ENCODE measurements around the gene LSS. TPM values are rescaled to one million over a fixed set of nuclear protein-coding genes. Genes with fewer than 3 reads are reported as not detected.

LSS gene
- total and polyA plus RNA-seq, 2 donors (not counting 3 experiments of a cell fraction or from before 2014, with no cell fraction given): 120 to 141 TPM

DNA sequence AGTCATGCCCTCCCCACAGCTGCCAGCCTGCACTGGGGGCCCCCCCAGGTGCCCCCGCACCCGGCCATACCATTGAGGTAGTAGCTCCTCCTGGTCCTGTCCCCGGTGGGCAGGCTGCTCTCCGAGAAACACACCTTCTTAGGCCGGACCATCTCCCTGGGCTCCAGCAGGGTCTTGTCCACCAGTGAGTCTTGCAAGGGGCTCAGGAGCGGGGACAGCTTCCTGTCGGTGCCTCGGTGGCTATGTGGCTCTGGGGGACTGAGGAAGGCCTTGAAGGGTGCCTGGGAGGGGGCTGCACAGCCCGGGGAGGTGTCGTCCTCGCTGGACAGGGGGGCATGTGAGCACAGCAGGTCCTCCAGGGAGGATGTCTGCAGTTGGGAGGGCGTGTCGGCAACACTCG, 60.3 kb downstream of the LSS start:
- intact Hi-C loops (cut with micrococcal nuclease): no loop called here
- no peak for TF ChIP-seq FOS (IDR thresholded peaks at IDR 0.05; ENCODE audit: borderline replicate concordance, insufficient read depth, low read length)
- no peak overlapping the region for H2AFZ ChIP-seq (ENCODE audit: low read depth, low read length)
- H3K9me3 ChIP-seq (replicated peaks; ENCODE audit: control insufficient read depth, insufficient read depth, low read length): no peaks in the 10 kb centered on the region
- no peak overlapping the region for H3K9ac ChIP-seq (replicated peaks; ENCODE audit: extremely low read depth, insufficient read depth, low read length)
- no peak overlapping the region for H3K4me2 ChIP-seq (ENCODE audit: insufficient read depth, low read length)
- no TSS peak for BruUV-seq (replicated peaks)
- no peaks in the 10 kb centered on the region for H4K20me1 ChIP-seq (replicated peaks; ENCODE audit: control insufficient read depth, extremely low read depth, insufficient read depth, low read length)
- H3K79me2 ChIP-seq (ENCODE audit: control insufficient read depth, insufficient read depth, low read length): no peaks in the 10 kb centered on the region
- dilution Hi-C loops (cut with MboI; ENCODE audit: extremely low pct_ligation_motif_present, low sequenced_read_pairs): no loop called here
- no peak overlapping the region for H3K27ac ChIP-seq (ENCODE audit: insufficient read depth, low read depth, low read length)
- DNase-seq (ENCODE audit: low read depth, low spot score) (no peak), FAIRE-seq (no peak)
- no peaks in the 10 kb centered on the region for H3K4me1 ChIP-seq (ENCODE audit: control insufficient read depth, extremely low read depth, insufficient read depth, low read length)
- ChIA-PET CTCF (no interaction called here), POLR2A (no interaction called here)
- no peaks in the 10 kb centered on the region for H3K27me3 ChIP-seq (ENCODE audit: control insufficient read depth in 2 of 2, insufficient read depth in 2 of 2, low read length in 2 of 2)
- H3K9me1 ChIP-seq (replicated peaks; ENCODE audit: control insufficient read depth, extremely low read depth, insufficient read depth, low read length): no peaks in the 10 kb centered on the region
- no peak overlapping the region for H3K4me3 ChIP-seq (replicated peaks in 1 of 3; ENCODE audit: insufficient read depth in 1 of 3, low read depth in 1 of 3, low read length in 3 of 3)
- no peaks in the 10 kb centered on the region for H3K36me3 ChIP-seq (ENCODE audit: control insufficient read depth in 2 of 2, extremely low read depth in 1 of 2, insufficient read depth in 2 of 2, low read length in 2 of 2)

DNA sequence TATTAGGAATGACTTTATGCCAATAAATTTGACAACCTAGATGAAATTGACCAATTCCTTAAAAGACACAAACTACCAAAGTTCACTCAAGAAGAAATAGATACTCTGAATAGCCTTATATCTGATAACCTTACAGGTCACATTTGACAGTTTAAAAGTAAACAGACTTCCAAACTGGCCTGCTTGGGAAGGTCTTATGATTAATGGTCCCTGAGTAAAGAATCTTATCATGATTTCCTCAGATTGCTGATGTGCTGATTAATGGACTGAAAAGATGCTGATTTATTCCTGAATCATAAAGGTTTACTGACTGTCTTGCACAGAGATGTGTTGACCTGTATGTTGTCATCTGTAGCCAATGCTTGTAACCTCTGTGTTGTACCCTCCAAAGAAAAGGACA, 63.5 kb downstream of the LSS start:
- H3K9me1 ChIP-seq (replicated peaks; ENCODE audit: control insufficient read depth, extremely low read depth, insufficient read depth, low read length): no peaks in the 10 kb centered on the region
- DNase-seq (ENCODE audit: low read depth, low spot score) (no peak), FAIRE-seq (no peak)
- no peak overlapping the region for H2AFZ ChIP-seq (ENCODE audit: low read depth, low read length)
- POLR2A ChIA-PET: no interaction called here
- TF ChIP-seq, protein P1, sequence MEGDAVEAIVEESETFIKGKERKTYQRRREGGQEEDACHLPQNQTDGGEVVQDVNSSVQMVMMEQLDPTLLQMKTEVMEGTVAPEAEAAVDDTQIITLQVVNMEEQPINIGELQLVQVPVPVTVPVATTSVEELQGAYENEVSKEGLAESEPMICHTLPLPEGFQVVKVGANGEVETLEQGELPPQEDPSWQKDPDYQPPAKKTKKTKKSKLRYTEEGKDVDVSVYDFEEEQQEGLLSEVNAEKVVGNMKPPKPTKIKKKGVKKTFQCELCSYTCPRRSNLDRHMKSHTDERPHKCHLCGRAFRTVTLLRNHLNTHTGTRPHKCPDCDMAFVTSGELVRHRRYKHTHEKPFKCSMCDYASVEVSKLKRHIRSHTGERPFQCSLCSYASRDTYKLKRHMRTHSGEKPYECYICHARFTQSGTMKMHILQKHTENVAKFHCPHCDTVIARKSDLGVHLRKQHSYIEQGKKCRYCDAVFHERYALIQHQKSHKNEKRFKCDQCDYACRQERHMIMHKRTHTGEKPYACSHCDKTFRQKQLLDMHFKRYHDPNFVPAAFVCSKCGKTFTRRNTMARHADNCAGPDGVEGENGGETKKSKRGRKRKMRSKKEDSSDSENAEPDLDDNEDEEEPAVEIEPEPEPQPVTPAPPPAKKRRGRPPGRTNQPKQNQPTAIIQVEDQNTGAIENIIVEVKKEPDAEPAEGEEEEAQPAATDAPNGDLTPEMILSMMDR (IDR thresholded peaks at IDR 0.05; ENCODE audit: extremely low read depth in 1 of 2, insufficient read depth in 1 of 2, low read depth in 1 of 2, low read length in 2 of 2): no peak
- TF ChIP-seq JUN (IDR thresholded peaks at IDR 0.05; ENCODE audit: borderline replicate concordance, insufficient read depth, insufficient read length, low read depth): no peak
- TF ChIP-seq EZH2 (IDR thresholded peaks at IDR 0.05; ENCODE audit: borderline replicate concordance, low read depth, low read length, severe bottlenecking): no peak
- no peak for TF ChIP-seq FOS (IDR thresholded peaks at IDR 0.05; ENCODE audit: borderline replicate concordance, insufficient read depth, low read length)
- no peak for TF ChIP-seq POLR2A (IDR thresholded peaks at IDR 0.05; ENCODE audit: low read depth, low read length)
- TF ChIP-seq, protein P2, sequence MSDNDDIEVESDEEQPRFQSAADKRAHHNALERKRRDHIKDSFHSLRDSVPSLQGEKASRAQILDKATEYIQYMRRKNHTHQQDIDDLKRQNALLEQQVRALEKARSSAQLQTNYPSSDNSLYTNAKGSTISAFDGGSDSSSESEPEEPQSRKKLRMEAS (IDR thresholded peaks at IDR 0.05; ENCODE audit: insufficient read depth, insufficient read length): no peak
- no peak for TF ChIP-seq MYC (IDR thresholded peaks at IDR 0.05; ENCODE audit: low read depth, low read length)
- H3K27ac ChIP-seq (ENCODE audit: insufficient read depth, low read depth, low read length): no peak overlapping the region
- dilution Hi-C loops (cut with MboI; ENCODE audit: extremely low pct_ligation_motif_present, low sequenced_read_pairs) (no loop called here), intact Hi-C loops (cut with micrococcal nuclease) (no loop called here)
- CTCF ChIA-PET: interaction anchor here (0.9 to 1.3 kb wide), 2 partner anchors 22 to 43 kb away, joined by 3 read pairs; no protein-coding TSS in a partner anchor
- no peaks in the 10 kb centered on the region for H3K4me1 ChIP-seq (ENCODE audit: control insufficient read depth, extremely low read depth, insufficient read depth, low read length)
- no TSS peak for BruUV-seq (replicated peaks)
- no peaks in the 10 kb centered on the region for H3K79me2 ChIP-seq (ENCODE audit: control insufficient read depth, insufficient read depth, low read length)
- no peaks in the 10 kb centered on the region for H4K20me1 ChIP-seq (replicated peaks; ENCODE audit: control insufficient read depth, extremely low read depth, insufficient read depth, low read length)
- no peak overlapping the region for H3K4me3 ChIP-seq (replicated peaks in 1 of 3; ENCODE audit: insufficient read depth in 1 of 3, low read depth in 1 of 3, low read length in 3 of 3)
- H3K4me2 ChIP-seq (ENCODE audit: insufficient read depth, low read length): no peak overlapping the region
- H3K27me3 ChIP-seq (ENCODE audit: control insufficient read depth in 2 of 2, insufficient read depth in 2 of 2, low read length in 2 of 2): no peaks in the 10 kb centered on the region
- no peaks in the 10 kb centered on the region for H3K9me3 ChIP-seq (replicated peaks; ENCODE audit: control insufficient read depth, insufficient read depth, low read length)
- no peak overlapping the region for H3K9ac ChIP-seq (replicated peaks; ENCODE audit: extremely low read depth, insufficient read depth, low read length)
- no peaks in the 10 kb centered on the region for H3K36me3 ChIP-seq (ENCODE audit: control insufficient read depth in 2 of 2, extremely low read depth in 1 of 2, insufficient read depth in 2 of 2, low read length in 2 of 2)

Measured in endothelial cell of umbilical vein (primary cell).